Left colon (tissue), 2 donors: Measurements from ENCODE around the gene MAP4K4. TPM values are rescaled to one million over a fixed set of nuclear protein-coding genes. Genes with fewer than 3 reads are reported as not detected.

Source experiments
- ATAC-seq: fragments of 200-7000 bp; cut with Tn5 transposase; one replicate; pipeline ENCODE4 v1.9.1; 2020; ENCODE audit warnings: mild to moderate bottlenecking, moderate library complexity
- DNase-seq, 2 donors: peaks; one replicate each; pipeline ENCODE4 v3.0.0-alpha.2; 2020
- intact Hi-C, 2 donors: fragments of 100-400 bp; cut with DNase I in 1 of 2; cut with micrococcal nuclease in 1 of 2; formaldehyde crosslinking; loops; one replicate each; pipeline versions ENCODE4 v1.11.2 to v1.14.0; 2022; cut with DNase I, micrococcal nuclease
- total RNA-seq, 2 donors: library from RNA; stranded (reverse); fragmentation: NEBNext Ultra II Directional; extraction: Animal tissue kit (Norgen Biotek cat#: 25700); gene quantifications; one replicate each; pipeline ENCODE4 v1.2.1, GENCODE V29; 2021
- donor health status: DM: no; HTN: no; CAD: no.
- donor health status: DM: yes; HTN: yes; CAD: no.

MAP4K4 gene
- total RNA-seq, 2 donors from 2014 or later, result 24.9 to 37.5 TPM

DNA sequence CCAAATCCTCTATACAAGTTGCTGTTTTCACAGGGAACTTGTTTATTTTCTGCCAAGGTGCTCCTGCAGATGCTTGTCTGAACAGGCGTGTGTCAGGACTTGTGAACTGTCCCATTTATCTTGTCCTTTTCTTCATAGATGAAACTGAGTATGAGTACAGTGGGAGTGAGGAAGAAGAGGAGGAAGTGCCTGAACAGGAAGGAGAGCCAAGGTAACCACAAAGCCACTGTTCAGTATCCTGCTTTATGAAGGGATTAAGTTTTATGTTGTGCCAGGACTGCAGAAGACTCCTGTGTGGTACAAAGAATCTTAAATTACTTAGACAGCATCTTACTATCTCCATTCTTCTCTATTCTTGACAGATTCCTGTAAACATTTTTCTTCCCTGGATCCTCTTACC is 145.0 kb downstream of the MAP4K4 start:
- intact Hi-C loops, result no loop called here
- no peak for ATAC-seq
- no peak for DNase-seq

DNA sequence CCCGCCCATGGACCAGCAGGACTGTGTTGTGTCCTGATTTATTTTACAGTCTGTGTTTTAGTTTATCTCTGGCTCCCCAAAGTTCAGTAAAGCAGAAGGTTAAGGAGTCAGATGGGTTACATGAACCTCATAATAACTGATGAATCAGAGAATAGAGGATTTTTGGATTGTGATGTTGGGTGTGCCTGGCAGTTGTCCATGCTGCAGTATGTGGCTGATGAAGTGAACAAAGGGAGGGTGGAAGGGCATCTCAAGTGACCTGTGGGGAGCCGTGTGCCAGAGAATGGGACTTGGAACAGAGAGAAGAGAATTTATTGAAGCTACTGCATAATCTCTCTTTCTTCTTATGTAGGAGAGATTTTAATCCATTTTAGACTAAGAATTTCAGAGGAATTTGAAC is 145.5 kb downstream of the MAP4K4 start:
- intact Hi-C loops, result no loop called here
- DNase-seq (no peak), ATAC-seq (no peak)

DNA sequence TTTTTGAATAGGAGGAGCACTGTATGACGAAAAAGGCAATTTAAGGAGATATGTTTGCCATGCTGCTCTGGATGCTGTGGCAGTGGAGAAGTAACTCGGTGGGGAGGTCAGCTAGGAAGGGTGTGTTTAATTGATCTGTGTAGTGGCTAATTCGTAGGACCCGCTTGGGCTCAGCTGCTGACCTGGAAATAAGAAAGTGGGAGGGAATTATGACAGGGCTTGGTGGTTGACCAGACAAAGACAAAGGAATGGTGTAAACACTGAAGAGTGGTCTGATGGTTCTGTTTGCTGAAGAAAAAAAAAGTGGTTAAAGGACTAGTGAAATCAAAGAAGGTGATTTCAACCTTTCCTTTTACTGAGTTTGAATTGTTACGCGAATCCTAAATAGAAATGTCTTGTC is 146.0 kb downstream of the MAP4K4 start:
- DNase-seq (no peak), ATAC-seq (no peak)
- intact Hi-C loops, result no loop called here

DNA sequence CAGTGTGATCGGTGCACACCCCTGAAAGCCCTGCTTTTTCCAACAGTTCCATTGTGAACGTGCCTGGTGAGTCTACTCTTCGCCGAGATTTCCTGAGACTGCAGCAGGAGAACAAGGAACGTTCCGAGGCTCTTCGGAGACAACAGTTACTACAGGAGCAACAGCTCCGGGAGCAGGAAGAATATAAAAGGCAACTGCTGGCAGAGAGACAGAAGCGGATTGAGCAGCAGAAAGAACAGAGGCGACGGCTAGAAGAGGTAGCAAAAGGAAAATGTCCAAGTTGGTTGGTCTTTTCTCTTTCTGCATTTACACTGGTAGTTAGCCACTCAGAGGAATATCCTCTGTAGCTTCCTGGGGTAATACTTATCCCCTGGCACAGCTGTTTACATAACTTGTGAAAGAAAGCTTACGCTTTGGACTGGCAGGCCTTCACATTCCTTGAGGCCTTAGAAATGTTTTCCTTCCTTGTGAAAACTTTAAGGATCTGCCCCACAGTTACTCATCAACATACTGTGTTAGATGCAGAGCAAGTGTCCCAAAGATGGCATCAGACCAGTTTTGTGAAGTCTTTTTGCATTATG is 146.6 kb downstream of the MAP4K4 start:
- intact Hi-C loops, result no loop called here
- ATAC-seq (no peak), DNase-seq (no peak)

DNA sequence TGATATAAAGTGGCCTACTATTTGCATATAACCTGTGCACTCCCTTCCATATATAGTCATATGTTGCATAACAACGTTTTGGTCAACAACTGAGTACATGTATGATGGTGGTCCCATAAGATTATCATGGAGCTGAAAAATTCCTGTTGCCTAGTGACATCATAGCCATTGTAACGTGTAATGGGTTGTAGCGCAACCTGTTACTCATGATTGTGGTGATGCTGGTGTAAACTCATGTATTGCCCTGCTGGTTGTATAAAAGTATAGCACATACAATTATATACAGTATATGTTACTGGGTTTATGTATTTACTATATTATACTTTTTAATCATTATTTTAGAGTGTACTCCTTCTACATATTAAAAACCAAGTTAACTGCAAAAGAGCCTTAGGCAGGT is 149.5 kb downstream of the MAP4K4 start:
- intact Hi-C loops, result no loop called here
- DNase-seq, result no peak
- no peak for ATAC-seq

DNA sequence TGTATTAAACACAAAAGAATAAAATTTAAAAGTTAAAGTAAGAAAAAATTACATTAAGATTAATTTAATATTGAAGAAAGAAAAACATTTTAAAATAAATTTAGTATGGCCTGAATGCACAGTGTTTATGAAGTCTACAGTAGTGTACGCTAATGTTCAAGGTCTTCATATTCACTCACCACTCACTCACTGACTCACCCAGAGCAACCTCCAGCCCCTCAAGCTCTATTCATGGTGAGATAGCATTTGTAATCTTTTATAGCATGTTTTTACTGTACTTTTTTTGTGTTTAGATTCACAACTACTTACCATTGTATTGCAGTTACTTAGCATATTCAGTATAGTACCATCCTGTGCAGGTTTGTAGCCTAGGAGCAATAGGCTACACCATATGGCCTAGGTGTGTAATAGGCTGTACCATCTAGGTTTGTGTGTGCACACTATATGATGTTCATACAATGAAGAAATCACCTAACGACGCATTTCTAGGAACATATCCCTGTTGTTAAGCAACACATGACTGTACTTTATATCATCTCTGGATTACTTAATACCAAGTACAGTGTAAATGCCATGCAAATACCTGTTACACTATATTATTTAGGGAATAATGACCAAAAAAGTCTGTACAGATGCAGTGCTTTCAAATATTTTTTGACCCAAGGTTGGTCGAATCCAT is 150.3 kb downstream of the MAP4K4 start:
- DNase-seq, result no peak
- no peak for ATAC-seq
- intact Hi-C loops, result no loop called here

DNA sequence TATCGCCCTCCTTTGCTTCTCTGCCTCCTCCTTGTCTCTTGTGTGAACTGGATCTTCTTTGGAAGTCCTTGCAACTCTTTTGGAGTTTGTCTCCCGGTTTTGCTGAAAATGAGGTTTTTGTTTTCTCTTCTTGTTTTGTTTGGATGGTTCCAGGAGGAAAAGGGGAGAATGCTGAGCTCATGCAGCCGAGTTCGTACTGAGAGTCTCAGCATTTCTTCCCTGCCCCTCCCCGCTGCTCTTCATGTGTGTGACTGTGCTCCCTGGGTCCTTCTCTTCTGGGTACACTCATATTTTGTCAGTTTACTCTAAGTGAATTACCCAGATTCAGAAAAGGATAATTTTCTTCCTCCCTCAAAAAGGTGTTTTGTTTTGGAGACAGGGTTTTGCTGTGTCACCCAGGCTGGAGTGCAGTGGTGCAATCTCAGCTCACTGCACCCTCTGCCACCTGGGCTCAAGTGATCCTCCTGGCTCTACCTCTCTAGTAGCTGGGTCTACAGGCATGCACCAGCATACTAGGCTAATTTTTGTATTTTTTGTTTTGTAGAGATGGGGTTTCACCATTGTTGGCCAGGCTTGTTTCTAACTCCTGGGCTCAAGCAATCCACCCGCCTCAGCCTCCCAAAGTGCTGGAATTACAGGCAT is 151.4 kb downstream of the MAP4K4 start:
- ATAC-seq (no peak), DNase-seq (no peak)
- intact Hi-C loops, result no loop called here

DNA sequence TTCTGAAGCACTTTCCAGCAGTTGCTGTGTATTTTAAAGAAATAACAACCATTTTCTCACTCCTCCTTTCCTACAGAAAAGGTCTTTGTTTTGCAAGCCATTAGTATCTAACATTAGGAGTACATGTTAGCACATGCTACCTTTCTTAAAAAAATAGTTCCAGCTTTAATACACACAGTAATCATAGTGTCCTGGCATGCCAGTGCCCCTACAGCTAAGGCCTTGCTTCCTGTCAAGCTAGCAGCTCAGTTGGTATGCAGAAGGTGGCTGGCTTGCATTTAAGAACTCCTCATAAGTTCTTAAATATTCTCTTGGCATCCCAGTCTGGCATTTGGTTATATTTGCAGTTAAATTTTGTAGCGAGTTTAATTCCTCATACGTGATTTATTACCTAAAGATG is 152.9 kb downstream of the MAP4K4 start:
- no peak for ATAC-seq
- no peak for DNase-seq
- intact Hi-C loops, result no loop called here

DNA sequence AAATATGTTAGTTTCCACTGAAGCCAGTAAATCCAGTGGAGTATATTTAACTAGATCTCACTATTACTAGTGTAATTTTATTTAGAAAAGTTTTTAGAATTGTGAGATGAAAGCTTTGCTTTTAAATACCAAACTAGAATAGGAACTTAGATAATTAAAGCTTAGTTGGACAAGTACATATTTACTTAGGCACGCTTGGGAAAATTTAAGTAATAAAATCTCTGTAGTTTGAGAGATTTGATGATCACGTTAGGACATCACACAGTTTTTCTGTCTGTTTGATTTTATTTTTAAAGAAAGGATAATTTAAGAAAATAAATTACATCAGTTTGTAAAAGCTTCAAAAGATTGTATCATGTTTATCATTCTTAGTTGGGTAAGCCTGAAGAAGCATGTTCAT is 153.5 kb downstream of the MAP4K4 start:
- ATAC-seq (no peak), DNase-seq (no peak)

DNA sequence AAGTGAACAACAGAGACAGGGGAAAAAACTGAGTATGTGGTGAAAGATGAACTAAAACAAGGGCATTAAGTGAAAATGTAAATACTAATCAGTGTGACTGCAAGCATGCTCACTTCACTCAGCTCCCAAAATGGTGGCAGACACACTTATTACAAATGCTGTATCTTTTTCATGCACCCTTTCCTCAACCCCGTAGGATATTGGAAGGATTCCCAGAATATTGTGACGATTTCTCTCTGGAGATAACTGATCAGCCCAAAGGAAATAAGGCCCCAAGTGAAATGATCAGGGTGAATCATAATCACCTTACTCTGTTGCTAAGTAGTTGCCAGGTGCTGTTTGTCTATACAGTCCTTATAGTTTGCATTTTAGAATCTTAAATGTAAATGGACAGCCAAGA is 155.3 kb downstream of the MAP4K4 start:
- intact Hi-C loops, result no loop called here
- no peak for DNase-seq
- ATAC-seq, result no peak

More for the DNA sequence above, 153.5 kb downstream of the MAP4K4 start:
- intact Hi-C loops, result no loop called here

DNA sequence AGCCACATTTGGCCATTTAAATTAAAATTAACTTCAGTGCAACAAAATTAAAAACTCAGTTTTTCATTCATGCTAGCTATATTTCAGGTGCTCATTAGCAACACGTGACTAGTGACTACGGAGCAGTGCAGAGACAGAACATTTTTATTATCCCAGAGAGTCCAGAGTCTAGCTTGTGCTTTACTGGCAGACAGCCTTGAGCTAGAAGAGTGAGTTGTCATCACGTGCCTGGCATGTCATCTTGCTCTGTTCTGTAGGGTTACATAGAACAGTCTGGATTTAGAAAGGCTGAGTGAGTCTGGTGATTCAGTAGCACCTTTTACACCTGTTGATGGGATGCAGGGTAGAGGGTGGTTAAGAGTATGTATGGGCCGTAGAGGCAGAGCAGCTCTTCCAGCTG is 157.4 kb downstream of the MAP4K4 start:
- ATAC-seq (peak; percentile 100), DNase-seq (peak; percentile 41 to 69)
- intact Hi-C loops, result no loop called here

DNA sequence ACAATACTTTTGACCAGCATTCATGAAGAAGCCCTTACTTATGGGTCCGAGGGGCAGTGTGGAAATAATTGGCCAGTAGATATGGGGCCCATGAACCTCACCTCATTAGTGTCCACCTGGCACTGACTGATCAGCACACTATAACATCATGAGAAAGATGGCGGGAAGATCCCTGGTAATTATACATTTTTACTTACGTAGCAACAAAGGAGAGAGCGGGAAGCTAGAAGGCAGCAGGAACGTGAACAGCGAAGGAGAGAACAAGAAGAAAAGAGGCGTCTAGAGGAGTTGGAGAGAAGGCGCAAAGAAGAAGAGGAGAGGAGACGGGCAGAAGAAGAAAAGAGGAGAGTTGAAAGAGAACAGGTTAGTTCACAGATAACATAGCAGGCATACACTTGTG is 158.3 kb downstream of the MAP4K4 start:
- intact Hi-C loops, result no loop called here
- no peak for DNase-seq
- ATAC-seq, result no peak

DNA sequence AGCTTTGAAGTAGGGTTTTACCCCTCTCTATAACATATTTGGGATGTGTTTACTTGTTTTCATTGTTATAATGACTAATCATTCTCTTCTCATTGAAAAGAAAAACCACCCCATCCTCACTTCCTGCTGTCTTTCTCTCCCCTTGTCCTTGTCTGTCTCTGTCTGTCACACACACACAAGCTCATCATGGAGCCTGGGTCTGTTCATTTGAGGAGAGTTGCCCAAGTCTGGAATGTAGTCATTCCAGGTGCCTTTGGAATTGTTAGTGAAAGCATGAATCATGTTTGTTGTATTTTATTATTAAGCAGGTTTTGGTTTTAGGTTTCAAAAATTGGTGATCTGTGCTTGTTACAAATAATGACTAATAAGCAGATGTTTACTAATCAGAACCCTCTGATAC is 160.7 kb downstream of the MAP4K4 start:
- ATAC-seq, result no peak
- intact Hi-C loops, result no loop called here

DNA sequence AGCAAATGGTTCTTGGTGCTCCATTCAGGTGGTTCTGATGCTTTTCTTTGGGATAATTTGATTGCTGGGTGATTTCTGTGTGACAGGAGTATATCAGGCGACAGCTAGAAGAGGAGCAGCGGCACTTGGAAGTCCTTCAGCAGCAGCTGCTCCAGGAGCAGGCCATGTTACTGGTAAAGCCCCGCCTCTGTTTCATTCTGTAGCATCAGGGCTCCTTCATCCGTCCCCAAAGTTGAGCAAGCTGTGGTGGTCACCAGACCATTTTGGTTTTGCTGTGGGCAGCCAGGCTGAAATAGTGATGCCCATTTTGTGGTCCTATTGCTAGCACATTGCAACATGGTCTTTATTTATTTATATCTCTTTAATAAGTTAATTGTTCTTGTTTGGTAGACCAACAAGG is 161.4 kb downstream of the MAP4K4 start:
- intact Hi-C loops, result no loop called here
- DNase-seq (no peak), ATAC-seq (no peak)

More for the DNA sequence above, 160.7 kb downstream of the MAP4K4 start:
- no peak for DNase-seq

DNA sequence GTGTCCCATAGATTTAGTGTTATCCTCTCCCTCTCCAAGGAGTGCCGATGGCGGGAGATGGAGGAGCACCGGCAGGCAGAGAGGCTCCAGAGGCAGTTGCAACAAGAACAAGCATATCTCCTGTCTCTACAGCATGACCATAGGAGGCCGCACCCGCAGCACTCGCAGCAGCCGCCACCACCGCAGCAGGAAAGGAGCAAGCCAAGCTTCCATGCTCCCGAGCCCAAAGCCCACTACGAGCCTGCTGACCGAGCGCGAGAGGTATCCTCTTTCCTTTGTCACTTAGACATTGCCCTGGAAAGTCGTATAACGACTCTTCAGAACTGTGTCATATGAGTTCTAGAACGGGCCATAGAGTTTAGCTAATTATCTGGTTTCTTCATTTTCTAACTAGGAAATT is 162.1 kb downstream of the MAP4K4 start:
- ATAC-seq (no peak), DNase-seq (no peak)
- intact Hi-C loops, result no loop called here

DNA sequence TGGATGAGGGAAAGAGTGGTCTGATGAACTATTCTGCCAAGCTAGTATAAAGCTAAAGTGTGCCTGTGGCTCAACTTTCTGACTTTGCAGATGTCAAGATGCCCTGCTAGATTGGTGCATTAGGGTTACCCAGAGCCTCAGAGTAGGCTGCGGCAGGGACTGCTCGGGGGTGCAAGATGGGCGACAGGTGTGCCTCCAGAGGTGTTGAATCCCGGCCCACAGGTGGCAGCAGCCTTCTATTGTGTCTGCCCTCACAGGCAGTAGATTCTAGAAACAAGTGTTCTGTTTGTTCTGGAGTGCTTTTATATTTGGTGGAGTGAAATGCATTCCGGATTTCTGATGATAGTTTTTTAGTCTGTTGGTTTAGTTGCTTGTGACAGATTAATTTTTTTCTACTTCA is 162.7 kb downstream of the MAP4K4 start:
- ATAC-seq (no peak), DNase-seq (no peak)
- intact Hi-C loops, result no loop called here

DNA sequence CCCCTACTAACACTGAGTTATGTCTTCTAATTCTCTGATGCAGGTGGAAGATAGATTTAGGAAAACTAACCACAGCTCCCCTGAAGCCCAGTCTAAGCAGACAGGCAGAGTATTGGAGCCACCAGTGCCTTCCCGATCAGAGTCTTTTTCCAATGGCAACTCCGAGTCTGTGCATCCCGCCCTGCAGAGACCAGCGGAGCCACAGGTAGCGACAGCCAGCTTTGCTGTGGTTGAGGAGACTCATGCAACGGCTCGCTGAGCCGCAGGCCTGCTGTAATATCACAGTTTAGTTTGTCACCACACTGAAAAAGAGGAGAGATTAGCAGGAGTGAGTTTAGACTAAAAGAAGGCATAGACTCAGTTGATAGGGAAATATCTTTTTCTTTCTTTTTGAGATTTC is 163.3 kb downstream of the MAP4K4 start:
- DNase-seq, result no peak
- no peak for ATAC-seq

DNA sequence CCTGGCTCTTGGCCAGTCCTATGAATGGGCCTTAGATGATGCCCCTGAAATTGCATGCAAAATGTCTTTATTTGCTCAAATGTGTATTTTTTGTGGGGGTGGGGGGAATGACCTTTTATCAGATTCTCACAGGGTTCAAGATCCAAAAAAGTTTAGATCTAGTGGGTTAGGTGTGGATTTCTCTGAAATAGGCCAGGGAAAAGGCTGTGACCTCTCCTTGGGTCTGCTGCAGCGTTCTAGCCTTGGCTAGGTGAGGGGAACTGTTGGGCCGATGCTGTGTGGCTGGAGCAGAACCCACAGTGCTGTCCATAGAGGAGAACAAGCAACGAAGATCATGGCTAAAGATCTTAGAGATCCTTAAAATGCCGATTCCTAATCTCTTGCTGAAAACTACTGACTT is 163.9 kb downstream of the MAP4K4 start:
- intact Hi-C loops, result no loop called here
- no peak for DNase-seq
- ATAC-seq, result no peak

More for the DNA sequence above, 163.3 kb downstream of the MAP4K4 start:
- intact Hi-C loops, result no loop called here

DNA sequence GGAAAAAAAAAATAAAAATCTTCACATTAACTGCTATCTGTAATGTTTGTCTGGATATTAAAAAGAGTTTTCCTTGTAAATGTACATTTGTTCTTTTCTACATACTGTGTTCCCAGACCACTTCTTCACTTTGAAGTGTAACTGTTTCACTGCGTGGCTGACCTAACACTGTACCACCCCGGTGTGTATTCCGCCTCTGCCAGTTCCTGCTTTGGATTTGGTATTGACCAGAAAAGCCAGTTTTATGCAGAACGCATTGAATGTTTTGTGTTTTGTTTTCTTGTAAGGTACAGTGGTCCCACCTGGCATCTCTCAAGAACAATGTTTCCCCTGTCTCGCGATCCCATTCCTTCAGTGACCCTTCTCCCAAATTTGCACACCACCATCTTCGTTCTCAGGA is 166.0 kb downstream of the MAP4K4 start:
- intact Hi-C loops, result no loop called here
- ATAC-seq (no peak), DNase-seq (no peak)

DNA sequence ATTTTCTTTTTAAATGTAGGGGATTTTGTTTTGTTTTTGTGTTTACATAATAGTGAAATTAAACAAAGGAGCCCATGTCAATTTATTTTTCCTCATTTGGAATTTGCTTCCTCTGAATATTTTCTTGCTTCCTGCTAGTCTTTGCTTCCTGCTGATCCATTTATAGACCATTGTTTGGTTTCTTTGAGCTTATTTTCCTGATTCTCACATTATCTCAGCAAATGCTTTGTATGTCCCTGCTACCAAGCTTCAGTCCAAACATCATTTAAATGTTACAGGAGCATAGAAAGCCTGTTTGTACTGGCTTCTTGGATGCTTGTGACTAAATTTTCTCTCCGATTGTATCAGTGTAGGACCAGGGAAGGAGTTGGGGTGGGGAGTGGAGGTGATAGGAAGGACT is 166.9 kb downstream of the MAP4K4 start:
- DNase-seq, result no peak
- intact Hi-C loops, result no loop called here
- no peak for ATAC-seq

DNA sequence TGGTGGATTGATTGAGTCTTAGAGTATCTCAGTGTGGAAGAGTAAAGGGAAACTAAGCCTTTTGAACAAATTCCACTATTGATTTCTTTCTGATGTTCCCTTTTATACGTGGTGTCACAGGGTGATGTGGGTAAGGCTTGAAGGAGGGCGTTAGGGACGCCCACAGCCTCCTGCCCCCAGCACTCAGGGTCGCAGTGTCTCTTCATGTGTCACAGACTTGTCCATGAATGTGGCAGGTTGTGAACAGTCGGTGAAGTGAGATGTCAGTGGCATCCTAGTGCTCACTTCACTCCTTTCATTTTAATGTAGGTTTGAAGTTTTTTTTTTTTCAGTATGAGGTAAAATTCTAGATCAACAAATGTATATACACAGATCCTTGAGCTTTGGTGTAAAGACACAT is 171.0 kb downstream of the MAP4K4 start:
- ATAC-seq, result no peak
- intact Hi-C loops, result no loop called here
- no peak for DNase-seq
